IMR-90 (cell line): ENCODE data around the gene SUDS3. TPM values are rescaled to one million over a fixed set of nuclear protein-coding genes. Genes with fewer than 3 reads are reported as not detected.

Source experiments
- ATAC-seq: fragments of 200-7000 bp; cut with Tn5 transposase; 2 replicates; pipeline ENCODE4 v1.9.1; 2020; ENCODE audit warnings: low read depth, mild to moderate bottlenecking, moderate library complexity
- BruUV-seq: library from RNA; stranded (reverse); fragments of 400-500 nt; replicated peaks from 2 replicates; lab custom pipeline; 2021; lab: Mats Ljungman, UMichigan
- CTCF ChIA-PET: fragments of 300-600 bp; formaldehyde crosslinking; extraction: SDS; loops from one replicate; lab custom pipeline; 2021; ENCODE audit warnings: antibody characterized with exemption; lab: Yijun Ruan, JAX
- POLR2A ChIA-PET: fragments of 300-600 bp; sonication (Branson Sonifier 250); formaldehyde crosslinking; loops from one replicate; lab custom pipeline; 2022; ENCODE audit warnings: antibody characterized with exemption; ENCODE audit not compliant: unreplicated experiment; lab: Charles Lee
- DNase-seq: peaks from one replicate; pipeline ENCODE4 v3.0.0; 2013
- H2AFZ ChIP-seq: replicated peaks from 2 replicates; pipeline ENCODE3; 2013; ENCODE audit warnings: low read length, mild to moderate bottlenecking; ENCODE audit not compliant: poor library complexity
- H2AK5ac ChIP-seq: 2 replicates; pipeline ENCODE4 v1.6.1; 2013; ENCODE audit warnings: low read depth, low read length, inconsistent platforms
- H2AK9ac ChIP-seq: replicated peaks from 2 replicates; pipeline ENCODE3; 2013; ENCODE audit warnings: mild to moderate bottlenecking, low read depth, low read length, moderate library complexity; ENCODE audit not compliant: poor library complexity
- H2BK120ac ChIP-seq: 2 replicates; pipeline ENCODE4 v1.6.1; 2013; ENCODE audit warnings: low read depth, low read length, inconsistent platforms
- H2BK15ac ChIP-seq: 3 replicates; pipeline ENCODE4 v1.6.1; 2013; ENCODE audit warnings: low read depth, low read length, inconsistent platforms
- H2BK20ac ChIP-seq: 2 replicates; pipeline ENCODE4 v1.6.1; 2013; ENCODE audit warnings: low read depth, mild to moderate bottlenecking, inconsistent platforms, low read length, moderate library complexity
- H2BK5ac ChIP-seq: 2 replicates; pipeline ENCODE4 v1.6.1; 2013; ENCODE audit warnings: mild to moderate bottlenecking, low read depth, low read length, inconsistent platforms; ENCODE audit not compliant: poor library complexity, severe bottlenecking
- H3K14ac ChIP-seq: replicated peaks from 2 replicates; pipeline ENCODE4 v1.6.1; 2013; ENCODE audit warnings: low read depth, low read length, inconsistent platforms
- H3K18ac ChIP-seq: 2 replicates; pipeline ENCODE4 v1.6.1; 2013; ENCODE audit warnings: low read depth, low read length, control low read depth
- H3K23ac ChIP-seq: 2 replicates; pipeline ENCODE4 v1.6.1; 2013; ENCODE audit warnings: low read depth, low read length, inconsistent platforms
- H3K27ac ChIP-seq: 2 replicates; pipeline ENCODE4 v1.5.1; 2013; ENCODE audit warnings: mild to moderate bottlenecking, control low read depth, low read length; ENCODE audit not compliant: insufficient read depth
- H3K27me3 ChIP-seq: 2 replicates; pipeline ENCODE4 v1.6.1; 2013; ENCODE audit warnings: low read length; ENCODE audit not compliant: control insufficient read depth, insufficient read depth
- H3K36me3 ChIP-seq: 2 replicates; pipeline ENCODE4 v1.6.1; 2013; ENCODE audit warnings: low read length, mixed read lengths; ENCODE audit not compliant: control insufficient read depth, insufficient read depth
- H3K4ac ChIP-seq: 2 replicates; pipeline ENCODE4 v1.6.1; 2013; ENCODE audit warnings: low read depth, low read length, inconsistent platforms
- H3K4me1 ChIP-seq: 2 replicates; pipeline ENCODE4 v1.6.1; 2013; ENCODE audit warnings: low read length, mixed read lengths; ENCODE audit not compliant: control insufficient read depth, insufficient read depth
- H3K4me2 ChIP-seq: 2 replicates; pipeline ENCODE4 v1.6.1; 2013; ENCODE audit warnings: low read depth, mild to moderate bottlenecking, control low read depth, low read length, moderate library complexity
- H3K4me3 ChIP-seq: 2 replicates; pipeline ENCODE4 v1.5.1; 2013; ENCODE audit warnings: low read depth, mild to moderate bottlenecking, control low read depth, low read length, moderate library complexity; ENCODE audit not compliant: insufficient read depth
- H3K56ac ChIP-seq: 2 replicates; pipeline ENCODE4 v1.6.1; 2013; ENCODE audit warnings: low read length, inconsistent platforms; ENCODE audit not compliant: insufficient read depth; ENCODE audit errors: extremely low read depth
- H3K79me1 ChIP-seq, 2 experiments: 2 replicates each; pipeline ENCODE4 v1.6.1; 2013; ENCODE audit warnings: low read length in 2 of 2, inconsistent platforms in 1 of 2, low read depth in 1 of 2
- H3K9ac ChIP-seq: 2 replicates; pipeline ENCODE4 v1.6.1; 2013; ENCODE audit warnings: low read depth, low read length, control low read depth
- H3K9me1 ChIP-seq: 2 replicates; pipeline ENCODE4 v1.6.1; 2013; ENCODE audit warnings: low read length, inconsistent platforms; ENCODE audit not compliant: insufficient read depth
- H3K9me3 ChIP-seq: 2 replicates; pipeline ENCODE4 v1.6.1; 2013; ENCODE audit warnings: low read length; ENCODE audit not compliant: control insufficient read depth, insufficient read depth
- H4K20me1 ChIP-seq: 2 replicates; pipeline ENCODE4 v1.6.1; 2013; ENCODE audit warnings: low read length, inconsistent platforms; ENCODE audit not compliant: insufficient read depth
- H4K5ac ChIP-seq: 2 replicates; pipeline ENCODE4 v1.6.1; 2013; ENCODE audit warnings: mild to moderate bottlenecking, low read depth, low read length, control low read depth
- H4K8ac ChIP-seq, 2 experiments: 2 replicates each; pipeline ENCODE4 v1.6.1; 2013; ENCODE audit warnings: low read depth in 2 of 2, low read length in 2 of 2, control low read depth in 1 of 2, inconsistent platforms in 1 of 2
- H4K91ac ChIP-seq: 2 replicates; pipeline ENCODE4 v1.6.1; 2013; ENCODE audit warnings: low read depth, low read length, inconsistent platforms; ENCODE audit not compliant: insufficient read depth
- CHD1 ChIP-seq: IDR thresholded peaks from 2 replicates; pipeline ENCODE4 v1.6.1; 2012; ENCODE audit warnings: low read depth, low read length, improper control_type of control experiment
- MAFK ChIP-seq: IDR thresholded peaks from 2 replicates; pipeline ENCODE4 v1.6.1; 2012; ENCODE audit warnings: low read depth, low read length, improper control_type of control experiment
- NFE2L2 ChIP-seq: fragments of 150-350 bp; IDR thresholded peaks from 2 replicates; pipeline ENCODE4 v1.6.1; 2016; ENCODE audit warnings: low read depth, mild to moderate bottlenecking, low read length
- RFX5 ChIP-seq: IDR thresholded peaks from 2 replicates; pipeline ENCODE4 v1.8.0; 2012; ENCODE audit warnings: low read depth, mild to moderate bottlenecking, low read length, moderate library complexity
- WGBS, 2 experiments: methylation state at CpG; one replicate each; pipeline versions ENCODE4 v1.1.5 to v1.1.7; 2013; ENCODE audit warnings: missing lambda C conversion rate in 2 of 2; ENCODE audit not compliant: insufficient read length in 1 of 2; ENCODE audit errors: extremely low coverage in 2 of 2; 5-methylcytosine and 5-hydroxymethylcytosine counted together
- dilution Hi-C: fragments of 300-500 bp; cut with HindIII; formaldehyde crosslinking; loops from one replicate; pipeline ENCODE4 v1.14.3; 2018; ENCODE audit warnings: low sequenced_read_pairs; ENCODE audit not compliant: unreplicated experiment
- in situ Hi-C: fragments of 300-500 bp; cut with MboI; formaldehyde crosslinking; loops from 3 replicates; pipeline ENCODE4 v1.14.3; 2019; ENCODE audit warnings: low sequenced_read_pairs, inconsistent platforms, mixed read lengths
- intact Hi-C: fragments of 100-400 bp; cut with micrococcal nuclease; formaldehyde crosslinking; loops from 2 replicates; pipeline ENCODE4 v1.10.0; 2022
- polyA plus RNA-seq, 3 experiments: library from polyadenylated mRNA; depleted of rRNA; stranded (reverse); fragments of >200 nt; gene quantifications; 2 replicates each; pipeline ENCODE4 v1.2.3, GENCODE V29; 2012; ENCODE audit warnings: low replicate concordance in 1 of 3
- total RNA-seq: library from RNA; depleted of rRNA; stranded (reverse); fragments of >200 nt; gene quantifications from 2 replicates; pipeline ENCODE4 v1.2.3, GENCODE V29; 2012

SUDS3 gene
- total and polyA plus RNA-seq, 2 of the 4 experiments (the other 2 are of a cell fraction), result 13.4 to 13.8 TPM

- H3K27me3 ChIP-seq, result no peaks in the 10 kb centered on the region
- H3K4ac ChIP-seq, result no peak overlapping the region
- ChIA-PET POLR2A (no interaction called here), CTCF (interaction anchor here (0.6 kb wide), 1 partner anchor 15 kb away, joined by 4 read pairs; no protein-coding TSS in a partner anchor)
- BruUV-seq, result no TSS peak
- no peak overlapping the region for H3K18ac ChIP-seq
- H3K9me3 ChIP-seq, result no peaks in the 10 kb centered on the region
- H3K27ac ChIP-seq, result peak overlapping the region; percentile 44; the same call in 1 of the 2 replicates
- no peak overlapping the region for H4K91ac ChIP-seq
- H2AFZ ChIP-seq, result no peak overlapping the region
- 0 out of 2 replicates have a peak, but pooled peaks cover 3% of the 10 kb centered on the region for H3K36me3 ChIP-seq
- ATAC-seq (peak; percentile 8; the same call in 1 of the 2 replicates), DNase-seq (no peak)
- H3K9me1 ChIP-seq, result peaks cover 9% of the 10 kb centered on the region
- H4K20me1 ChIP-seq, result peaks cover 4% of the 10 kb centered on the region; the same call in 1 of the 2 replicates
- in situ Hi-C loops (loop anchor here (25.0 kb wide), 1 partner anchor 1751 kb away; the partner anchor contains the start of gene RAB35), dilution Hi-C loops (no loop called here), intact Hi-C loops (no loop called here)
- no peak overlapping the region for H3K14ac ChIP-seq
- TF ChIP-seq MAFK (no peak), NFE2L2 (no peak), RFX5 (no peak), CHD1 (no peak)
- no peak overlapping the region for H4K5ac ChIP-seq
- WGBS, 2 experiments, result no CpG with 5 or more reads among the region's 5 CpGs
- H2BK120ac ChIP-seq, result peak overlapping the region; percentile 15; the same call in 1 of the 2 replicates
- no peak overlapping the region for H2BK20ac ChIP-seq
- no peak overlapping the region for H3K56ac ChIP-seq
- no peak overlapping the region for H3K9ac ChIP-seq
- H3K4me2 ChIP-seq, result peak overlapping the region; percentile 28; the same call in 1 of the 2 replicates
- H2AK9ac ChIP-seq, result no peak overlapping the region
- no peak overlapping the region for H4K8ac ChIP-seq
- H2BK15ac ChIP-seq, result no peak overlapping the region
- H3K79me1 ChIP-seq, result peaks cover 16 to 51% of the 10 kb centered on the region in 2 experiments
- H2AK5ac ChIP-seq, result no peak overlapping the region
- no peak overlapping the region for H3K4me3 ChIP-seq
- H3K4me1 ChIP-seq, result peaks cover 10% of the 10 kb centered on the region
- peak overlapping the region; percentile 52 for H2BK5ac ChIP-seq
- no peak overlapping the region for H3K23ac ChIP-seq
Measured at GRCh38 chr12:118361092-118361404, 15.3 kb upstream of the SUDS3 start.
